HepG2 (cell line): ENCODE results near the gene PSMB9. TPM values are rescaled to one million over a fixed set of nuclear protein-coding genes. Genes with fewer than 3 reads are reported as not detected.

Experiments used
- ATAC-seq: fragments of 200-7000 bp; cut with Tn5 transposase; 3 replicates; pipeline ENCODE4 v1.9.1; 2020; ENCODE audit warnings: mild to moderate bottlenecking, moderate library complexity
- BruUV-seq: library from RNA; stranded (reverse); fragments of 400-500 nt; replicated peaks from 2 replicates; lab custom pipeline; 2021; lab: Mats Ljungman, UMichigan
- CTCF ChIA-PET: fragments of 300-600 bp; formaldehyde crosslinking; extraction: SDS; loops from one replicate; lab custom pipeline; 2021; ENCODE audit warnings: low total read pairs, inconsistent platforms, low intra/inter-chr PET ratio; lab: Yijun Ruan, JAX
- POLR2A ChIA-PET: fragments of 350-600 bp; sonication (Branson Sonifier 250); formaldehyde crosslinking; loops from one replicate; lab custom pipeline; 2020; ENCODE audit warnings: antibody characterized with exemption, inconsistent platforms; lab: Yijun Ruan, JAX
- DNase-seq: peaks from one replicate; pipeline ENCODE4 v3.0.0-alpha.2; 2015; ENCODE audit warnings: low spot score
- FAIRE-seq: peaks from 3 replicates; lab custom pipeline; 2011; peaks lifted over from hg19 to GRCh38; lab: Jason Lieb, UNC
- H2AFZ ChIP-seq: one replicate; pipeline ENCODE4 v1.6.1; 2011; ENCODE audit warnings: low read length, inconsistent platforms
- H3K27ac ChIP-seq: fragments of 300-600 bp; 3 replicates; pipeline ENCODE4 v1.8.0; 2011; ENCODE audit warnings: mixed run types, mild to moderate bottlenecking, mixed read lengths, low read length, inconsistent platforms; ENCODE audit not compliant: insufficient read depth; ENCODE audit errors: extremely low read length
- H3K27me3 ChIP-seq, 2 experiments: fragments of 200-600 bp in 1 of 2; 2 replicates in 1 of 2; 3 replicates in 1 of 2; pipeline versions ENCODE4 v1.6.0 to v1.8.0; 2011; ENCODE audit warnings: low read length in 2 of 2, mild to moderate bottlenecking in 2 of 2, moderate library complexity in 2 of 2, inconsistent platforms in 1 of 2; ENCODE audit not compliant: insufficient read depth in 2 of 2, control insufficient read depth in 1 of 2
- H3K36me3 ChIP-seq, 2 experiments: fragments of 200-600 bp in 1 of 2; replicated peaks in 1 of 2; 2 replicates in 1 of 2; 3 replicates in 1 of 2; pipeline versions ENCODE4 v1.5.1 to v1.8.0; 2011; ENCODE audit warnings: low read length in 2 of 2, inconsistent platforms in 1 of 2; ENCODE audit not compliant: insufficient read depth in 2 of 2, control insufficient read depth in 1 of 2
- H3K4me1 ChIP-seq: 2 replicates; pipeline ENCODE4 v1.5.1; 2012; ENCODE audit warnings: low read length, inconsistent platforms; ENCODE audit not compliant: insufficient read depth
- H3K4me2 ChIP-seq: 2 replicates; pipeline ENCODE4 v1.6.0; 2011; ENCODE audit warnings: low read depth, low read length, inconsistent platforms
- H3K4me3 ChIP-seq, 3 experiments: fragments of 200-600 bp in 1 of 3; sonication (generic), shearing (Covaris generic) in 1 of 3; replicated peaks in 1 of 3; 2 replicates each; pipeline ENCODE4 v1.5.1; 2011 to 2016; ENCODE audit warnings: low read length in 3 of 3, inconsistent platforms in 2 of 3, low read depth in 2 of 3, mild to moderate bottlenecking in 2 of 3, control low read depth in 1 of 3, mixed read lengths in 1 of 3; ENCODE audit not compliant: insufficient read depth in 1 of 3
- H3K79me2 ChIP-seq: one replicate; pipeline ENCODE4 v1.6.1; 2011; ENCODE audit warnings: low read length, inconsistent platforms; ENCODE audit not compliant: insufficient read depth
- H3K9ac ChIP-seq: 2 replicates; pipeline ENCODE4 v1.6.0; 2011; ENCODE audit warnings: mild to moderate bottlenecking, low read depth, low read length, inconsistent platforms; ENCODE audit not compliant: insufficient read depth
- H3K9me3 ChIP-seq: 2 replicates; pipeline ENCODE4 v1.5.1; 2012; ENCODE audit warnings: mild to moderate bottlenecking, low read length
- H4K20me1 ChIP-seq: 2 replicates; pipeline ENCODE4 v1.6.0; 2011; ENCODE audit warnings: inconsistent platforms, mild to moderate bottlenecking, low read length, moderate library complexity; ENCODE audit not compliant: insufficient read depth
- ELF1 ChIP-seq: sonication (generic); formaldehyde crosslinking; IDR thresholded peaks from 2 replicates; pipeline ENCODE4 v1.4.0; 2020; ENCODE audit warnings: missing genetic modification reagents
- FLYWCH1 ChIP-seq: sonication (generic); formaldehyde crosslinking; IDR thresholded peaks from 2 replicates; pipeline ENCODE4 v1.8.1; 2023; ENCODE audit warnings: mild to moderate bottlenecking, missing genetic modification reagents
- GPN1 ChIP-seq: sonication (generic); formaldehyde crosslinking; IDR thresholded peaks from 2 replicates; pipeline ENCODE4 v1.5.1; 2020; ENCODE audit warnings: missing genetic modification reagents, borderline replicate concordance
- KDM5A ChIP-seq: fragments of 200-600 bp; sonication (generic); IDR thresholded peaks from 2 replicates; pipeline ENCODE4 v1.7.0; 2018; ENCODE audit warnings: antibody characterized with exemption, mild to moderate bottlenecking, low read length, borderline replicate concordance
- KLF9 ChIP-seq: IDR thresholded peaks from 2 replicates; pipeline ENCODE4 v1.6.1; 2016; ENCODE audit warnings: low read depth
- TFDP2 ChIP-seq: sonication (generic); formaldehyde crosslinking; IDR thresholded peaks from 2 replicates; pipeline ENCODE4 v1.4.0; 2020; ENCODE audit warnings: missing genetic modification reagents
- ZNF251 ChIP-seq: sonication (generic); formaldehyde crosslinking; IDR thresholded peaks from 2 replicates; pipeline ENCODE4 v1.9.0; 2021; ENCODE audit warnings: mild to moderate bottlenecking, missing genetic modification reagents
- ZNF451 ChIP-seq: sonication (generic); formaldehyde crosslinking; IDR thresholded peaks from 2 replicates; pipeline ENCODE4 v1.5.0; 2020; ENCODE audit warnings: mild to moderate bottlenecking, missing genetic modification reagents
- ZNF570 ChIP-seq: sonication (generic); formaldehyde crosslinking; IDR thresholded peaks from 2 replicates; pipeline ENCODE4 v1.4.0; 2020; ENCODE audit warnings: mild to moderate bottlenecking, missing genetic modification reagents, borderline replicate concordance
- ZSCAN29 ChIP-seq: sonication (generic); formaldehyde crosslinking; conservative IDR thresholded peaks from 2 replicates; pipeline ENCODE4 v1.4.0; 2020; ENCODE audit warnings: mild to moderate bottlenecking, missing genetic modification reagents
- WGBS: methylation state at CpG from one replicate; pipeline ENCODE4 v1.1.6; 2017; ENCODE audit warnings: low lambda C conversion rate; 5-methylcytosine and 5-hydroxymethylcytosine counted together
- in situ Hi-C: cut with HindIII; loops from 2 replicates; pipeline ENCODE4 v1.10.0; 2017; ENCODE audit warnings: low pct_unique_long_range_greater_than_20kb; ENCODE audit not compliant: extremely low pct_ligation_motif_present
- intact Hi-C: fragments of 100-400 bp; cut with micrococcal nuclease; formaldehyde crosslinking; loops from one replicate; pipeline ENCODE4 v1.10.0; 2022; ENCODE audit not compliant: unreplicated experiment
- polyA plus RNA-seq, 8 experiments: library from polyadenylated mRNA; depleted of rRNA in 3 of 8; stranded (reverse) in 7 of 8; unstranded in 1 of 8; fragments of >200 nt; fragmentation: Illumina TruSeq in 4 of 8; extraction: Trizol in 4 of 8; gene quantifications; 2 replicates each; pipeline versions ENCODE4 v1.2.1 to v1.2.3, GENCODE V29; 2011 to 2016; ENCODE audit warnings: low read depth in 4 of 8, missing spikeins in 1 of 8, mixed read lengths in 1 of 8; ENCODE audit not compliant: insufficient read depth in 1 of 8
- total RNA-seq, 5 experiments: library from RNA; depleted of rRNA; stranded (reverse); fragments of >200 nt; fragmentation: Illumina TruSeq; extraction: Trizol; gene quantifications; 2 replicates each; pipeline ENCODE4 v1.2.3, GENCODE V29; 2016; ENCODE audit warnings: low read depth in 1 of 5

Gene PSMB9
- total and polyA plus RNA-seq, 2 of the 13 experiments (the other 11 are each of a cell fraction or from before 2014, with no cell fraction given): 15.6 to 16.0 TPM

GRCh38 chr6:32882879-32883250, 28.9 kb downstream of the PSMB9 start:
- no peak for TF ChIP-seq ZNF570 (CRISPR knock-in tag)
- TF ChIP-seq ZNF251 (CRISPR knock-in tag): no peak
- TF ChIP-seq FLYWCH1: no peak
- TF ChIP-seq ELF1 (CRISPR knock-in tag): no peak
- TF ChIP-seq ZSCAN29 (CRISPR knock-in tag): no peak
- no peak for TF ChIP-seq KLF9 (CRISPR knock-in tag)
- no peak for TF ChIP-seq TFDP2 (CRISPR knock-in tag)
- Histone ChIP-seq H3K4me1 (no peaks in the 10 kb centered on the region), H3K4me3 (no peak overlapping the region), H2AFZ (no peak overlapping the region), H3K27me3 (peaks cover 0 to 34% of the 10 kb centered on the region in 2 experiments; a peak in 2 of 5 replicates), H3K79me2 (no peaks in the 10 kb centered on the region), H3K9ac (no peak overlapping the region), H3K4me2 (no peak overlapping the region), H4K20me1 (no peaks in the 10 kb centered on the region), H3K9me3 (no peaks in the 10 kb centered on the region), H3K27ac (no peak overlapping the region), H3K36me3 (no peaks in the 10 kb centered on the region)
- WGBS: 11% methylated on average over 1 of the region's 1 CpG
- intact Hi-C loops (no loop called here), in situ Hi-C loops (no loop called here)
- ChIA-PET CTCF (interaction anchor here (1.3 kb wide), 1 partner anchor 102 kb away, joined by 3 read pairs; no protein-coding TSS in a partner anchor), POLR2A (no interaction called here)
- ATAC-seq (no peak), DNase-seq (no peak), FAIRE-seq (no peak)
- no TSS peak for BruUV-seq

DNA sequence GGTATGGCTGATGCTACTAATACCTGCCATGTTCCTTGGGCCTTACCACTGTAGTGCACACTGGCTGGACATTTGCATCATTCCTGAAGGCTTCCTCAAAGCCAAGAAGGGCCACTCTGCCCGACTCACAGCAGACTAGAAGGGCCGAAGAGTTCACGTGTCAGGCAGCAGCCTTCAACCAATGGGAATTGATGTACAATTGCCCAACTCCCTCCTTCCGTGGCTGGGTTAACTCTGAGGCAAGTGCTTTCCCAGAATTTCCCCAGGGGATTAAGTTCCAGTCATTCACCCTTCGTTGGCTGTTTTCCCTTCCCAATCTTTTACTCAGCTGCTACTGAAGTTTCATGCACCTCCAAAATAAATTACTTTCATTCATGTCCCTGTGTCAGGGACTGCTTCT, 29.8 kb downstream of the PSMB9 start:
- DNase-seq: no peak
- no peak overlapping the region for H2AFZ ChIP-seq
- in situ Hi-C loops (no loop called here), intact Hi-C loops (no loop called here)
- no TSS peak for BruUV-seq
- CTCF ChIA-PET: interaction anchor here (1.3 kb wide), 1 partner anchor 101 kb away, joined by 3 read pairs; no protein-coding TSS in a partner anchor
- H3K27me3 ChIP-seq: peaks cover 0 to 37% of the 10 kb centered on the region in 2 experiments; a peak in 2 of 5 replicates
- POLR2A ChIA-PET: no interaction called here
- no peaks in the 10 kb centered on the region for H3K4me1 ChIP-seq
- H3K4me2 ChIP-seq: no peak overlapping the region
- WGBS: 1% methylated on average over 3 of the region's 5 CpGs
- FAIRE-seq: no peak
- ATAC-seq: no peak
- H3K79me2 ChIP-seq: no peaks in the 10 kb centered on the region
- H3K36me3 ChIP-seq: no peaks in the 10 kb centered on the region
- H3K27ac ChIP-seq: no peak overlapping the region
- no peak overlapping the region for H3K9ac ChIP-seq
- TF ChIP-seq KDM5A (no peak), GPN1 (CRISPR knock-in tag) (no peak), ZNF451 (CRISPR knock-in tag) (no peak)
- H3K9me3 ChIP-seq: no peaks in the 10 kb centered on the region
- no peak overlapping the region for H3K4me3 ChIP-seq
- H4K20me1 ChIP-seq: no peaks in the 10 kb centered on the region
